PC-3 (cell line): ENCODE results near the gene REX1BD. TPM values are rescaled to one million over a fixed set of nuclear protein-coding genes. Genes with fewer than 3 reads are reported as not detected.

Source experiments
- ATAC-seq: fragments of 200-7000 bp; cut with Tn5 transposase; 2 replicates; pipeline ENCODE4 v1.9.1; 2020; ENCODE audit warnings: mild to moderate bottlenecking, moderate library complexity
- BruUV-seq: library from RNA; stranded (reverse); fragments of 400-500 nt; replicated peaks from 2 replicates; lab custom pipeline; 2021; lab: Mats Ljungman, UMichigan
- CTCF ChIA-PET: fragments of 300-600 bp; sonication (Branson Sonifier 250); formaldehyde crosslinking; loops from one replicate; lab custom pipeline; 2022; ENCODE audit warnings: antibody characterized with exemption; lab: Charles Lee
- POLR2A ChIA-PET: fragments of 300-600 bp; sonication (Branson Sonifier 250); formaldehyde crosslinking; loops from one replicate; lab custom pipeline; 2022; ENCODE audit warnings: antibody characterized with exemption; ENCODE audit not compliant: unreplicated experiment; lab: Charles Lee
- DNase-seq: peaks from one replicate; pipeline ENCODE4 v3.0.0-alpha.2; 2015
- H2AFZ ChIP-seq: fragments of 300-600 bp; sonication (generic); 2 replicates; pipeline ENCODE4 v1.6.0; 2016; ENCODE audit warnings: antibody characterized with exemption, low read length
- H3F3A ChIP-seq: fragments of 300-600 bp; sonication (generic); one replicate; pipeline ENCODE4 v1.6.0; 2017; ENCODE audit warnings: antibody characterized with exemption, low read length, control low read depth, mild to moderate bottlenecking; ENCODE audit not compliant: unreplicated experiment
- H3K27ac ChIP-seq: fragments of 300-600 bp; sonication (generic); 2 replicates; pipeline ENCODE4 v1.5.1; 2016; ENCODE audit warnings: mild to moderate bottlenecking, low read length
- H3K27me3 ChIP-seq: fragments of 300-600 bp; sonication (generic); 2 replicates; pipeline ENCODE4 v1.6.1; 2016; ENCODE audit warnings: low read length, mixed read lengths
- H3K36me3 ChIP-seq: fragments of 300-600 bp; sonication (generic); 2 replicates; pipeline ENCODE4 v1.6.1; 2016; ENCODE audit warnings: low read depth, mixed run types, low read length, mixed read lengths
- H3K4me1 ChIP-seq: fragments of 300-600 bp; sonication (generic); 2 replicates; pipeline ENCODE4 v1.5.1; 2016; ENCODE audit warnings: low read length; ENCODE audit not compliant: insufficient read depth
- H3K4me2 ChIP-seq: fragments of 300-600 bp; sonication (generic); 2 replicates; pipeline ENCODE4 v1.6.0; 2016; ENCODE audit warnings: low read length
- H3K4me3 ChIP-seq: fragments of 300-600 bp; sonication (generic); 2 replicates; pipeline ENCODE4 v1.5.1; 2016; ENCODE audit warnings: mild to moderate bottlenecking, low read length, mixed read lengths
- H3K79me2 ChIP-seq: fragments of 300-600 bp; sonication (generic); 2 replicates; pipeline ENCODE4 v1.6.1; 2017; ENCODE audit warnings: low read length, mixed read lengths
- H3K9ac ChIP-seq: fragments of 300-600 bp; sonication (generic); 2 replicates; pipeline ENCODE4 v1.6.0; 2016; ENCODE audit warnings: mild to moderate bottlenecking, low read length
- H3K9me2 ChIP-seq: fragments of 300-600 bp; sonication (generic); replicated peaks from 2 replicates; pipeline ENCODE4 v1.6.1; 2016; ENCODE audit warnings: mixed run types, low read length, mixed read lengths
- H3K9me3 ChIP-seq: fragments of 300-600 bp; sonication (generic); 2 replicates; pipeline ENCODE4 v1.6.1; 2016; ENCODE audit warnings: low read length, mixed read lengths
- H4K20me1 ChIP-seq: fragments of 300-600 bp; sonication (generic); 2 replicates; pipeline ENCODE4 v1.6.1; 2016; ENCODE audit warnings: low read length, mixed read lengths
- CTCF ChIP-seq: fragments of 300-600 bp; sonication (generic); conservative IDR thresholded peaks from 2 replicates; pipeline ENCODE4 v1.5.1; 2017; ENCODE audit warnings: antibody characterized with exemption, low read depth, mild to moderate bottlenecking, low read length
- EZH2 ChIP-seq: fragments of 300-600 bp; sonication (generic); IDR thresholded peaks from one replicate; pipeline ENCODE4 v1.6.1; 2017; ENCODE audit warnings: antibody characterized with exemption, mild to moderate bottlenecking, low read length; ENCODE audit not compliant: unreplicated experiment
- EZH2phosphoT487 ChIP-seq: fragments of 300-600 bp; sonication (generic); IDR thresholded peaks from 2 replicates; pipeline ENCODE4 v1.6.1; 2018; ENCODE audit warnings: mild to moderate bottlenecking, antibody characterized with exemption, low read length, borderline replicate concordance
- intact Hi-C: fragments of 100-400 bp; cut with micrococcal nuclease; formaldehyde crosslinking; loops from 2 replicates; pipeline ENCODE4 v1.9.0; 2023
- total RNA-seq: library from RNA; depleted of rRNA; stranded (reverse); fragments of >200 nt; gene quantifications from 2 replicates; pipeline ENCODE4 v1.2.3, GENCODE V29; 2014

The REX1BD gene
- total RNA-seq, 1 experiment from 2014 or later, result 121 TPM

DNA sequence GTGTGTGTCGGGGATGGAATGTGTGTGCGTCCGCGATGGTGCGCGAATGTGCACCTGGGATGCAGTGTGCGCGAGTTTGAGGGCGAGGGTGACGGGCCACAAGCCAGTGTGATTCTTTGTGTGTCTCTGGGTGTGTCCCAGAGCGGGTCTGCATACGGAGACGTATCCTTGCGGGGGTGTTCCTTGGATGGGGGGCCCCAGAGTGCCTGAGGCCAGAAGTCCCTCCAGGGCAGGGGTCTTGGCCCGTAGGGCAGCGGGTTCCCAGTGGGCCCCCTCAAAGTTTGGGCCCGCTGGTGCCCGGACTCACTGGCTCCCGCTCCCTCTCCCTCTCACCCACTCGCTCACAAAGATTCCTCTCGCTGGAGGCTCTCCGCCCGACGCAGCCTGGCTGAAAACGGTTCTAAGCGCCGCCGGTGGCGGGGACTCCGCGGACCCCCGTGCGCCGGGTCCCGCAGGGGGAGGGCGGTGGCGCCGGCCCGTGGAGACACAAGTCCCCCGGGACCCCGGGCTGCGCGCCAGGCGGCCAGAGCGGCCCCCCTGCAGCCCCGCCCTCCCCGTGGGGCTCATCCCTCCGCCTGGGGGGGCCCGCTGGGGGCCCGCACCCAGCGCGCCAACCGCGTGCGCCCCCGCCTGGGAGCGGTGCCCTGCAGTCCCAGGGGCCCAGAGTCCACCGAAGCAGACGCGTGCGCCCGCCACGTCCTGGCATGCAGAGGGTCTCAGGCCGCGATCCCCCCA is 17.1 kb downstream of the REX1BD start:
- POLR2A ChIA-PET, result no interaction called here
- no peaks in the 10 kb centered on the region for H3K79me2 ChIP-seq

DNA sequence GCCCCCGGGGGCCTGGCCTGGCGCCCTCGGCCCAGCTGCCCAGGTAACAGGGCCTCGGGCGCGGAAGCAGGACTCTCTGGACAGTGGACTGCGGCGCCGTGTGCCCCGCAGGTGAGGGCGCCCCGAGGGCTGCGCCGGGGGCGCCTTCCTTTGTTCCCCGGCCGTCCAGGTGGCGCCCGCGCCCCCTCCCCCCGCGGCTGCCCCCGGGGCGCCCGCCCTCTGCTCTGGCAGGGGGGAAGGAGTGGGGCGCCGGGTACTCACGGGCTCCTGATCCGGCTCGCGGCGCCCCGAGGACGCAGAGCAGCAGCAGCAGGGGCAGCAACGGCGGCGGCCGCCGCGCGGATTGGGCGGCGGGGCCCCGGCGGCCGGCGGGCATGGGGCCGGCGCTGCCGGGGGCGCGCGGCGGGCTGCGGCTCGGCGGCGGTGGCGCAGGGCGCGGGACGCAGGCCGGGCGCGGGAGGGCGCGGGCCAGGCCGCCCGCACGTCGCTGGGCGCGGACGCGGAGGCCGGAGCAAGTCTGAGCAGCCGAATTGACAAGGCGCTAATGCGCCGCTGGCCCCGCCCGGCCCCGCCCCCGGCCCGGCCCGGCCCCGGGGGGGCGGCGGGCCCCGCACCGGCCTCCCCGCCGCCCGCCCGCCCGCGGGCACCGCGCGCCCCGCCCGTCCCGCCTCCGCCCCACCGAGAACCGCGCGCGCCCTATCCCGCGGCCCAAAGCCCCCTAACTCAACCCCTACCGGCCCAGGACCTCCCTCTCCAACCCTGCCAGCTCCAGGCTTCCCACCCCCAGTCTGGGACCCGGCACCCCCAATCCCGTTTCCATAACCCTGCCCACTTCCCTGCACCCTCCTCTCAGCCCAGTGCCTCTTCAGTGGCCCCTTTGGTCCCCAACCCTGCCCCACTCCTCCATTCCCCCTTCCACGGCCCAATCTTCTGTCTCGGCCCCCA is 18.0 kb downstream of the REX1BD start, which contains the start of gene CRLF1:
Gene CRLF1 (minus strand): TSS at position 519 of the 945 bp plus-strand sequence. CDS start 143 bp downstream, at position 376.
- no peak within 1 kb of the TSS for H2AFZ ChIP-seq
- peaks cover 67% of the 10 kb centered on the region for H3K27me3 ChIP-seq

More for the DNA sequence above, 17.1 kb downstream of the REX1BD start:
- ATAC-seq (0 out of 2 replicates have a peak, but pooled peaks have one; percentile 20), DNase-seq (no peak)
- intact Hi-C loops, result loop anchor here (10.0 kb wide), 1 partner anchor 169 kb away; no protein-coding TSS in a partner anchor
- peaks cover 5% of the 10 kb centered on the region for H3F3A ChIP-seq
- H2AFZ ChIP-seq, result no peak overlapping the region
- H3K27ac ChIP-seq, result no peak overlapping the region
- BruUV-seq, result no TSS peak
- TF ChIP-seq CTCF (no peak), EZH2 (peak; percentile 65), EZH2phosphoT487 (no peak)
- no peaks in the 10 kb centered on the region for H3K36me3 ChIP-seq
- peaks cover 59% of the 10 kb centered on the region for H3K27me3 ChIP-seq
- no peaks in the 10 kb centered on the region; the same call in 1 of the 2 replicates for H3K4me1 ChIP-seq
- CTCF ChIA-PET, result no interaction called here
- H3K4me2 ChIP-seq, result no peak overlapping the region
- H4K20me1 ChIP-seq, result no peaks in the 10 kb centered on the region
- no peak overlapping the region for H3K9ac ChIP-seq
- no peaks in the 10 kb centered on the region for H3K9me3 ChIP-seq
- no peaks in the 10 kb centered on the region for H3K9me2 ChIP-seq
- no peak overlapping the region for H3K4me3 ChIP-seq

More for the DNA sequence above, 18.0 kb downstream of the REX1BD start, which contains the start of gene CRLF1:
- CTCF ChIA-PET, result no interaction called here
- POLR2A ChIA-PET, result no interaction called here
- no peak within 1 kb of the TSS for H3K9ac ChIP-seq
- H3K4me2 ChIP-seq, result peak within 1 kb of the TSS; percentile 51; the same call in 1 of the 2 replicates
- no peak within 1 kb of the TSS for H3K27ac ChIP-seq
- H3K36me3 ChIP-seq, result no peaks in the 10 kb centered on the region
- DNase-seq, result no peak
- H3K9me3 ChIP-seq, result no peaks in the 10 kb centered on the region
- no peaks in the 10 kb centered on the region; the same call in 1 of the 2 replicates for H3K4me1 ChIP-seq
- no peak within 1 kb of the TSS for H3K4me3 ChIP-seq
- peaks cover 5% of the 10 kb centered on the region for H3F3A ChIP-seq
- intact Hi-C loops, result loop anchor here (10.0 kb wide), 1 partner anchor 168 kb away; no protein-coding TSS in a partner anchor
- no peaks in the 10 kb centered on the region for H4K20me1 ChIP-seq
- no peaks in the 10 kb centered on the region for H3K9me2 ChIP-seq
- BruUV-seq, result no TSS peak
- TF ChIP-seq EZH2, result no peak
- no peak for TF ChIP-seq EZH2phosphoT487
- TF ChIP-seq CTCF, result no peak
- ATAC-seq, result no peak
- no peaks in the 10 kb centered on the region for H3K79me2 ChIP-seq
